Measurements from ENCODE around the gene PTPN2. TPM values are rescaled to one million over a fixed set of nuclear protein-coding genes. Genes with fewer than 3 reads are reported as not detected.

The PTPN2 gene
- total RNA-seq, 4 donors from 2014 or later = 17.0 to 20.0 (median 17.5) TPM

GRCh38 chr18:12908706-12909105 is 24.7 kb upstream of the PTPN2 start:
- no peak for DNase-seq
- intact Hi-C loops (cut with DNase I; ENCODE audit: low total_unique reads) = no loop called here
- Histone ChIP-seq H3K27ac (no peak overlapping the region), H3K4me1 (no peaks in the 10 kb centered on the region), H3K4me3 (no peak overlapping the region), H3K27me3 (peaks cover 12 to 25% (median 22%) of the 10 kb centered on the region in 3 donors), H3K9me3 (no peaks in the 10 kb centered on the region), H3K36me3 (no peaks in the 10 kb centered on the region)
- TF ChIP-seq, protein P1, sequence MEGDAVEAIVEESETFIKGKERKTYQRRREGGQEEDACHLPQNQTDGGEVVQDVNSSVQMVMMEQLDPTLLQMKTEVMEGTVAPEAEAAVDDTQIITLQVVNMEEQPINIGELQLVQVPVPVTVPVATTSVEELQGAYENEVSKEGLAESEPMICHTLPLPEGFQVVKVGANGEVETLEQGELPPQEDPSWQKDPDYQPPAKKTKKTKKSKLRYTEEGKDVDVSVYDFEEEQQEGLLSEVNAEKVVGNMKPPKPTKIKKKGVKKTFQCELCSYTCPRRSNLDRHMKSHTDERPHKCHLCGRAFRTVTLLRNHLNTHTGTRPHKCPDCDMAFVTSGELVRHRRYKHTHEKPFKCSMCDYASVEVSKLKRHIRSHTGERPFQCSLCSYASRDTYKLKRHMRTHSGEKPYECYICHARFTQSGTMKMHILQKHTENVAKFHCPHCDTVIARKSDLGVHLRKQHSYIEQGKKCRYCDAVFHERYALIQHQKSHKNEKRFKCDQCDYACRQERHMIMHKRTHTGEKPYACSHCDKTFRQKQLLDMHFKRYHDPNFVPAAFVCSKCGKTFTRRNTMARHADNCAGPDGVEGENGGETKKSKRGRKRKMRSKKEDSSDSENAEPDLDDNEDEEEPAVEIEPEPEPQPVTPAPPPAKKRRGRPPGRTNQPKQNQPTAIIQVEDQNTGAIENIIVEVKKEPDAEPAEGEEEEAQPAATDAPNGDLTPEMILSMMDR (IDR thresholded peaks at IDR 0.05 in 4 of 5, conservative IDR thresholded peaks at IDR 0.05 in 1 of 5) = no peak
- no peak for TF ChIP-seq POLR2A (IDR thresholded peaks at IDR 0.05)
- in situ Hi-C loops (cut with MboI; ENCODE audit: low sequenced_read_pairs in 4 of 4) = loop anchor here in 1 of 4 donors (25.0 kb wide), 1 partner anchor 104 kb away; no protein-coding TSS in a partner anchor
- ATAC-seq = no peak

DNA sequence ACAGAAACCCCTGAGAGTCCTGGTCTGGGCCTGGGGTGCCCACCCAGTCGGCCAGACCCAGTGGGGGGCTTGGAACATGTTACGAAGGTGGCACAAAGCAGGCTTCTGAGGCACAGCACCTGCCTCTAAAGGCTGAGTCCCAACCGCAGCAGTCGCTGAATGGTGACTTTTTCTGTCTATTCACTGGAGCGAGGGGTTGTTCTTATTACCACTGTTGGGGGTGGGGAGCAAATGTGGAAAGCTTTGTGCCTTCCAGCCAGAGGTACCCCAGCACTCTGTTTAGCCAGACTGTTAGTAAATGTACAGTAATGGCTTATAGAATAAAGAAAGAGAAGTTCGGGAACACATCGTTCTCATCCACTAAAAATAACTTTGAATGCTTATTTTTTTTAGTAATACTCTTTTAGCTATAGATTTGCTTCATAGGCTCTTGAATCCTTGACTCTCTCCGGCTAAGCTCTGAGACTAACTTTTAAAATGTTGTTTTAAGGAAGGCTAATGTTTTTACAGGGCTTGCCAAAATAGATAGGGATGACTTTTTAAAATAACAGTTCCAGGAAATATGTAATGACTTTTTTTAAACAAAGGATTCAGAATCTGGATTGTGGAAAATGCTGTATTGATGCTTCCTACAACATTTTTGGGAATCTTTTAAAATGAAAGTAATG is 23.4 kb upstream of the PTPN2 start:
- intact Hi-C loops (cut with DNase I; ENCODE audit: low total_unique reads) = no loop called here
- Histone ChIP-seq H3K9me3 (no peaks in the 10 kb centered on the region), H3K4me1 (no peaks in the 10 kb centered on the region), H3K36me3 (no peaks in the 10 kb centered on the region), H3K27me3 (peaks cover 11 to 23% (median 21%) of the 10 kb centered on the region in 3 donors), H3K27ac (no peak overlapping the region), H3K4me3 (no peak overlapping the region)
- in situ Hi-C loops (cut with MboI; ENCODE audit: low sequenced_read_pairs in 4 of 4) = loop anchor here in 1 of 4 donors (25.0 kb wide), 1 partner anchor 105 kb away; no protein-coding TSS in a partner anchor
- no peak for DNase-seq
- no peak for ATAC-seq
- no peak for TF ChIP-seq POLR2A (IDR thresholded peaks at IDR 0.05)
- TF ChIP-seq, protein P1 (IDR thresholded peaks at IDR 0.05 in 4 of 5, conservative IDR thresholded peaks at IDR 0.05 in 1 of 5) = no peak

GRCh38 chr18:12906773-12907172 is 22.7 kb upstream of the PTPN2 start:
- Histone ChIP-seq H3K27me3 (peaks cover 5 to 17% (median 15%) of the 10 kb centered on the region in 3 donors), H3K36me3 (no peaks in the 10 kb centered on the region), H3K4me3 (no peak overlapping the region), H3K27ac (no peak overlapping the region), H3K4me1 (no peaks in the 10 kb centered on the region), H3K9me3 (no peaks in the 10 kb centered on the region)
- ATAC-seq (no peak), DNase-seq (no peak)
- intact Hi-C loops (cut with DNase I; ENCODE audit: low total_unique reads) = no loop called here
- no peak for TF ChIP-seq POLR2A (IDR thresholded peaks at IDR 0.05)
- TF ChIP-seq, protein P1 (IDR thresholded peaks at IDR 0.05 in 4 of 5, conservative IDR thresholded peaks at IDR 0.05 in 1 of 5) = no peak
- in situ Hi-C loops (cut with MboI; ENCODE audit: low sequenced_read_pairs in 4 of 4) = loop anchor here in 1 of 4 donors (25.0 kb wide), 1 partner anchor 106 kb away; no protein-coding TSS in a partner anchor

GRCh38 chr18:12906119-12906518 is 22.1 kb upstream of the PTPN2 start:
- H3K27me3 ChIP-seq = peaks cover 0 to 10% (median 8%) of the 10 kb centered on the region in 3 donors
- no peaks in the 10 kb centered on the region for H3K4me1 ChIP-seq
- TF ChIP-seq, protein P1 (IDR thresholded peaks at IDR 0.05 in 4 of 5, conservative IDR thresholded peaks at IDR 0.05 in 1 of 5) = no peak
- no peak for TF ChIP-seq POLR2A (IDR thresholded peaks at IDR 0.05)
- H3K9me3 ChIP-seq = no peaks in the 10 kb centered on the region
- intact Hi-C loops (cut with DNase I; ENCODE audit: low total_unique reads) (no loop called here), in situ Hi-C loops (cut with MboI; ENCODE audit: low sequenced_read_pairs in 4 of 4) (loop anchor here in 1 of 4 donors (25.0 kb wide), 1 partner anchor 106 kb away; no protein-coding TSS in a partner anchor)
- H3K36me3 ChIP-seq = no peaks in the 10 kb centered on the region
- no peak overlapping the region for H3K4me3 ChIP-seq
- no peak for DNase-seq
- no peak overlapping the region for H3K27ac ChIP-seq
- no peak for ATAC-seq
